ENCODE results near the gene COG3.

- no peak for TF ChIP-seq MAX (IDR thresholded peaks at IDR 0.05)
- TF ChIP-seq CTCF (IDR thresholded peaks at IDR 0.05; ENCODE audit: low read depth, low read length, missing input control): no peak
Measured at GRCh38 chr13:45482571-45483173, 17.9 kb downstream of the COG3 start.
